ENCODE data around the gene TMEM63C.

The TMEM63C gene

DNA sequence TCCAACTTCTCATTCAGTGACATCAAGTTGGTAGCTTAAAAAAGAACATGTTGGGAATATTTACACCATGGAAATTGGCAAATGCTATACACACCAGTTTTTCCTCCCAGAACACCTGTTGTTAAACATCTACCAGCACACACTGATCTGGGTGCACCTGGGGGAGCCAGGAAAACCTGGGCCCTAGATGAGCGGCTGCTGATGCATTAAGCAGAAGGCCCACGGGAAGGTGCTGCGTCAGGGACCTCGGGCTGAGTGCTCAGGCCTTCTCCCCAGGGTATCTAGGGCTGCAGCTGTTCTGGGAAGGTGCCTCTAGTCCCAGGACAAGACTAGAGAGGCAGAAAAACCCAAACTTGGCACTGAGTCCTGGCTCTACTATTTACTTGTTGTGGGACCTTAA, 92.2 kb downstream of the TMEM63C start:
- TF ChIP-seq, protein P1, sequence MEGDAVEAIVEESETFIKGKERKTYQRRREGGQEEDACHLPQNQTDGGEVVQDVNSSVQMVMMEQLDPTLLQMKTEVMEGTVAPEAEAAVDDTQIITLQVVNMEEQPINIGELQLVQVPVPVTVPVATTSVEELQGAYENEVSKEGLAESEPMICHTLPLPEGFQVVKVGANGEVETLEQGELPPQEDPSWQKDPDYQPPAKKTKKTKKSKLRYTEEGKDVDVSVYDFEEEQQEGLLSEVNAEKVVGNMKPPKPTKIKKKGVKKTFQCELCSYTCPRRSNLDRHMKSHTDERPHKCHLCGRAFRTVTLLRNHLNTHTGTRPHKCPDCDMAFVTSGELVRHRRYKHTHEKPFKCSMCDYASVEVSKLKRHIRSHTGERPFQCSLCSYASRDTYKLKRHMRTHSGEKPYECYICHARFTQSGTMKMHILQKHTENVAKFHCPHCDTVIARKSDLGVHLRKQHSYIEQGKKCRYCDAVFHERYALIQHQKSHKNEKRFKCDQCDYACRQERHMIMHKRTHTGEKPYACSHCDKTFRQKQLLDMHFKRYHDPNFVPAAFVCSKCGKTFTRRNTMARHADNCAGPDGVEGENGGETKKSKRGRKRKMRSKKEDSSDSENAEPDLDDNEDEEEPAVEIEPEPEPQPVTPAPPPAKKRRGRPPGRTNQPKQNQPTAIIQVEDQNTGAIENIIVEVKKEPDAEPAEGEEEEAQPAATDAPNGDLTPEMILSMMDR (conservative IDR thresholded peaks at IDR 0.05; ENCODE audit: low read depth, low read length) = no peak
- no peak overlapping the region for H3K4me3 ChIP-seq (ENCODE audit: low read depth, low read length)
- DNase-seq (ENCODE audit: low read depth) = no peak

DNA sequence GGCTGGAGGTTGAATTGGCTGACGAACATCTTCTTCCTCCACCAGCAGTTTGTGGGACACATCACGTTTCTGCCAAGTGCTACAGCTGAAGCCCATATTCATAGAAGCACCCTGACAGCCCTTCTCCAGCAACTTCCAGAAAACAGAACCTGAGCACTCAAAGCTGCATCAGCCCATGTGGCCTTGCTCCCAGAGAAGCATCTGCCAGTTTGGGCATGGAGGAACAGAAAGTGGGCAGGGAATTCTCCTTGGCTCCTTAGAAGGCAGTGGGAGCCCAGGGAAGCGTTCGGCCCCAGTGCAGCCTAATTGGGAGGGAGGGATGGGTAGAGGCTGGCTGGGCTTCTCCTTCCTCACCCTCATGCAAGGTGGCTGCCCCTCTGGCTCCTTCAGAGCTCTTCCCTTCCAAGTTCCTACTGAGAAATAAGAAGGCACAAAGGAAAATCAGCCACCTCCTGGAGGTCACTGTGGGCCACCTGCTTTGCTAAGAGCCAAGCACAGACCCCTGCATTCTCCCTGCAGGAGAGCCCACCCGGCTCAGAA, 93.5 kb downstream of the TMEM63C start:
- TF ChIP-seq, protein P1 (conservative IDR thresholded peaks at IDR 0.05; ENCODE audit: low read depth, low read length) = no peak

DNA sequence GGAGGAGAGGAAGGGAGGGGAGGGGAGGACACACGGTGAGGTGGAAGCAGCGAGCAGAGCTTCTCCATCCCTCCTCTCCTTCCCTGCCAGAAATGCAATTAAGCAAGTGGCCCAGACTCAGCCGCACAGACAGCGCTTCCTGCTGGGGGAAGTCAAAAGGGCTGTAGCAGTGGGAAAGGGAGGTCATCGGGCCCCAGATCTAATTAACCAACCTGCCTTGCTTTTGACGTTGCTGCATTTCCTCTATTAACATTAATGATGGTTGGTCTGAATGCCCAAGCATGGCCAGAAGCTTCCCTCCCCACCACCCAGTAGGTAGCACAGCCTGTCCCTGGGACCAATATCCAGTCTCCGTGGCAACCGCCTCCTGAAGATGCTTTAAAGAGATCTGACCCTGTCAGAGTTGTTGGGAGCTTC, 94.0 kb downstream of the TMEM63C start:
- no peak overlapping the region for H3K4me3 ChIP-seq (ENCODE audit: low read depth, low read length)
- TF ChIP-seq, protein P1 (conservative IDR thresholded peaks at IDR 0.05; ENCODE audit: low read depth, low read length) = peak; percentile 18
- DNase-seq (ENCODE audit: low read depth) = no peak

More for the DNA sequence above, 93.5 kb downstream of the TMEM63C start:
- no peak overlapping the region for H3K4me3 ChIP-seq (ENCODE audit: low read depth, low read length)
- DNase-seq (ENCODE audit: low read depth) = no peak

DNA sequence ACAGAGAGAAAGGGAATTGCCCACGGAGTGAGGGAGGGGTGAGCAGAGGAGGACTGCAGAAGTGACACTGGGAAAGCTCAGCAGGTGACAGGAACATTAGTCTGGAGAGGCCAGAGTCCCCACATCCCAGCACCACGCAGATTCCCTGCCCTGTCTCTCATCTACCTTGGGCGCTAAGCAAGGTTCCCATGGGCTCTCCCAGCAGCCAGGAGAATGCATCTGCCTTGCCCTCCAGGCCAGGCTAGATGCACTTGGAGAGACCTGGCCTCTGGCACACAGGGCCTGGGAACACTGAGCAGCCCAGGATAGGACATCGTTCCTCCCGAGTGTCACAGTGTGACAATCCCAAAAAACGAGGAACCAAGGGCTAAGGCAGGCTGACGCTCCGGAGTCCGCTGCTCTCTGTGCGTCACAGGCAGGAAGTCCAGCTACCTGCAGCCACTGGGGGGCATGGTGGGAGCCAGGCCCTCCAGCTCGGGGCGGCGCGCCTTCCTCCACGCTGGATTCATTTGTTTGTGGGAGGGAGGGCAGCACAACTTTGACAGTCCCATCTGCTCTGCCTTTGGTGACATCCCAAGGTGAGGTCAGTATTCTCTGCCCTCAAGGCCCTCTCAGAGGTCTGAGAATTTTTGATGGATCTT, 94.8 kb downstream of the TMEM63C start:
- no peak overlapping the region for H3K4me3 ChIP-seq (ENCODE audit: low read depth, low read length)
- TF ChIP-seq, protein P1 (conservative IDR thresholded peaks at IDR 0.05; ENCODE audit: low read depth, low read length) = no peak
- no peak for DNase-seq (ENCODE audit: low read depth)

DNA sequence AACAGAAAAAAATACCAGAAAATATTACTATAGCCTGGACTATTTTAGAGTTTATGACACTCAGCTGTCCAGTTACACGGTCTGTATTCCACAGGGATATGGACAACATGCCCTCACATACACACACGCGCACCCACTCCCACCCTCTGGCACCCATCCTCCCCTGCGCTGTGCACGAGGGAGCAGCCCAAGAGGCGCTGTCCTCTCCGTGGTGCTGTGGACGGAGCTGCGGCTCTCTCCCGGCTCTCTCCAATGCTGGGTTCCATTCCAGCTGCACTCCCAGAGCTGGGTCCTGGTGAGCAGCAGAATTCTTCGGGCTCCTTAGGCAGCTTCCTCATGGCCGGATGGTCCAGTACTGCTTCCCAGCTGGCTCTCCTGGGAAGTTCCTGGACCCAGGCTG, 95.4 kb downstream of the TMEM63C start:
- H3K4me3 ChIP-seq (ENCODE audit: low read depth, low read length) = no peak overlapping the region
- TF ChIP-seq, protein P1 (conservative IDR thresholded peaks at IDR 0.05; ENCODE audit: low read depth, low read length) = no peak
- no peak for DNase-seq (ENCODE audit: low read depth)

DNA sequence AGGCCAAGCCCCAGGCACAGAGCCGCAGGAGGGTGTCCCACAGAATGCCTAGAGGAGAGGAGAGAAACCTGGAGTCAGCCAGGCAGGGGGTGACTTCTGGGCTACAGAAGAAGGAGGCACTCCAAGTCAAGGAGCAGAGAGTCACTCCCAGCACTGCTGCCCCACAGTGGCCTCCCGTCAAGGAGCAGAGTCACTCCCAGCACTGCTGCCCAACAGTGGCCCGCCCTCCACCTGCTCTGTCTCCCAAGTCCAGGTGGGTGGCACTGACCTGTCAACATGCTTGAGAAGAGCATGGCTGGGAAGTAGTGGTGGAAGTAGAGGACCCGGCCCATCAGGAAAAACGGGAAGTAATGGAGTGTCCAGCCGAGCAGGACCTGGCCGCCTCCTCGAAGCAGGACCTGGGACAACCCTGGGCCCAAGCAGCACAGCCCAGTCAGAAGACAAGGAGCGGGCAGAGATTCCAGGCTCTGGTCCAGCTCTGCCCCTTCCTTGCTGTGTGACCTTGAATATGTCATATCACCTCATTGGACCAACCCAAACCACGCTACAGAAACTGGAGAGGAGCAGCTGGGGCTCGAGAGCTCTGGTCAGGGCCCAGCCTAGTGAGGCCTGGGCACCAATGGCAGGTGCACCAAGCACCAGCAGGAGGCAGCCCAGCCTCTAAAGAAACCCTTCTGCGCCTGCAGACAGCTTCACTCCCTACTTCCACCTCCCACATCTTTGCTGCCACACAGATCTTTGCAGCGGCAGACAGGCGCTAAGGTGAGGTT, 97.0 kb downstream of the TMEM63C start:
- no peak for DNase-seq (ENCODE audit: low read depth)
- TF ChIP-seq, protein P1 (conservative IDR thresholded peaks at IDR 0.05; ENCODE audit: low read depth, low read length) = peak; percentile 12
- no peak overlapping the region for H3K4me3 ChIP-seq (ENCODE audit: low read depth, low read length)

Data from choroid plexus epithelial cell (primary cell).